HepG2 (cell line): ENCODE data around the gene AFF4. TPM values are rescaled to one million over a fixed set of nuclear protein-coding genes. Genes with fewer than 3 reads are reported as not detected.

Experiments
- ARNTL ChIP-seq: sonication (generic); formaldehyde crosslinking; IDR thresholded peaks from 2 replicates; pipeline ENCODE4 v1.4.0; 2020; ENCODE audit warnings: mild to moderate bottlenecking, missing genetic modification reagents
- CBFB ChIP-seq: sonication (generic); formaldehyde crosslinking; IDR thresholded peaks from 2 replicates; pipeline ENCODE4 v1.4.0; 2020; ENCODE audit warnings: missing genetic modification reagents
- HNRNPL ChIP-seq: fragments of 200-400 bp; formaldehyde crosslinking; IDR thresholded peaks from 2 replicates; pipeline ENCODE4 v1.6.1; 2017; ENCODE audit warnings: mild to moderate bottlenecking, low read depth, low read length
- MAF1 ChIP-seq: sonication (generic); formaldehyde crosslinking; IDR thresholded peaks from 2 replicates; pipeline ENCODE4 v1.5.0; 2020; ENCODE audit warnings: missing genetic modification reagents, borderline replicate concordance
- MAFK ChIP-seq, 2 experiments: IDR thresholded peaks in 1 of 2; conservative IDR thresholded peaks in 1 of 2; 2 replicates each; pipeline ENCODE4 v1.6.1; 2011; ENCODE audit warnings: improper control_type of control experiment in 2 of 2, low read length in 2 of 2
- MIER3 ChIP-seq: IDR thresholded peaks from 2 replicates; pipeline ENCODE4 v1.6.1; 2016; ENCODE audit warnings: missing compliant biosample characterization, borderline replicate concordance
- MTF1 ChIP-seq: sonication (generic); formaldehyde crosslinking; IDR thresholded peaks from 2 replicates; pipeline ENCODE4 v1.5.0; 2020; ENCODE audit warnings: missing genetic modification reagents
- NKX3-1 ChIP-seq: sonication (generic); formaldehyde crosslinking; IDR thresholded peaks from 2 replicates; pipeline ENCODE4 v1.5.0; 2020; ENCODE audit warnings: missing genetic modification reagents
- RERE ChIP-seq: IDR thresholded peaks from 2 replicates; pipeline ENCODE4 v1.6.1; 2016; ENCODE audit warnings: low read depth, missing genetic modification reagents, missing compliant biosample characterization
- TFDP1 ChIP-seq: IDR thresholded peaks from 2 replicates; pipeline ENCODE4 v1.6.1; 2016; ENCODE audit warnings: missing compliant biosample characterization, missing genetic modification reagents, borderline replicate concordance
- ZBTB4 ChIP-seq: sonication (generic); formaldehyde crosslinking; IDR thresholded peaks from 2 replicates; pipeline ENCODE4 v1.4.0; 2020; ENCODE audit warnings: missing genetic modification reagents, mild to moderate bottlenecking, borderline replicate concordance
- ZFP36L1 ChIP-seq: sonication (generic); formaldehyde crosslinking; IDR thresholded peaks from 2 replicates; pipeline ENCODE4 v1.8.0; 2022; ENCODE audit warnings: mild to moderate bottlenecking, missing genetic modification reagents, moderate library complexity
- ZFP37 ChIP-seq: sonication (generic); formaldehyde crosslinking; IDR thresholded peaks from 2 replicates; pipeline ENCODE4 v1.4.0; 2020; ENCODE audit warnings: missing genetic modification reagents, borderline replicate concordance
- ZNF343 ChIP-seq: sonication (generic); formaldehyde crosslinking; IDR thresholded peaks from 2 replicates; pipeline ENCODE4 v1.4.0; 2020; ENCODE audit warnings: mild to moderate bottlenecking, missing genetic modification reagents
- ZNF446 ChIP-seq: sonication (generic); formaldehyde crosslinking; IDR thresholded peaks from 2 replicates; pipeline ENCODE4 v1.5.0; 2020; ENCODE audit warnings: mild to moderate bottlenecking, missing genetic modification reagents
- ZNF704 ChIP-seq: sonication (generic); formaldehyde crosslinking; IDR thresholded peaks from 2 replicates; pipeline ENCODE4 v1.8.1; 2023; ENCODE audit warnings: mild to moderate bottlenecking, inconsistent platforms, moderate library complexity, missing genetic modification reagents, borderline replicate concordance
- ZNF766 ChIP-seq: sonication (generic); formaldehyde crosslinking; IDR thresholded peaks from 2 replicates; pipeline ENCODE4 v1.5.0; 2020; ENCODE audit warnings: missing genetic modification reagents, borderline replicate concordance
- ZNF816 ChIP-seq: sonication (generic); formaldehyde crosslinking; IDR thresholded peaks from 2 replicates; pipeline ENCODE4 v1.8.0; 2022; ENCODE audit warnings: missing genetic modification reagents, mild to moderate bottlenecking, borderline replicate concordance
- ZSCAN20 ChIP-seq: sonication (generic); formaldehyde crosslinking; IDR thresholded peaks from 2 replicates; pipeline ENCODE4 v1.4.0; 2020; ENCODE audit warnings: missing genetic modification reagents, mild to moderate bottlenecking, borderline replicate concordance
- polyA plus RNA-seq, 8 experiments: library from polyadenylated mRNA; depleted of rRNA in 3 of 8; stranded (reverse) in 7 of 8; unstranded in 1 of 8; fragments of >200 nt; fragmentation: Illumina TruSeq in 4 of 8; extraction: Trizol in 4 of 8; gene quantifications; 2 replicates each; pipeline versions ENCODE4 v1.2.1 to v1.2.3, GENCODE V29; 2011 to 2016; ENCODE audit warnings: low read depth in 4 of 8, missing spikeins in 1 of 8, mixed read lengths in 1 of 8; ENCODE audit not compliant: insufficient read depth in 1 of 8
- total RNA-seq, 5 experiments: library from RNA; depleted of rRNA; stranded (reverse); fragments of >200 nt; fragmentation: Illumina TruSeq; extraction: Trizol; gene quantifications; 2 replicates each; pipeline ENCODE4 v1.2.3, GENCODE V29; 2016; ENCODE audit warnings: low read depth in 1 of 5

AFF4 gene
- total and polyA plus RNA-seq, 2 of the 13 experiments (the other 11 are each of a cell fraction or from before 2014, with no cell fraction given) = 22.1 to 25.5 TPM

GRCh38 chr5:132831095-132831860, 132.2 kb downstream of the AFF4 start (continued):
- TF ChIP-seq ZNF766 (no peak), ZNF704 (CRISPR knock-in tag) (no peak), RERE (no peak), MAF1 (no peak), CBFB (CRISPR knock-in tag) (no peak), ZSCAN20 (CRISPR knock-in tag) (no peak), ZBTB4 (CRISPR knock-in tag) (0 out of 2 replicates have a peak, but pooled peaks have one; percentile 60), MIER3 (no peak), TFDP1 (no peak), ARNTL (CRISPR knock-in tag) (no peak), ZNF816 (no peak), HNRNPL (no peak), ZNF446 (CRISPR knock-in tag) (no peak), ZNF343 (CRISPR knock-in tag) (no peak), MAFK (conservative IDR thresholded peaks at IDR 0.05 in 1 of 2, IDR thresholded peaks at IDR 0.05 in 1 of 2; ENCODE audit: low read length in 2 of 2) (no peak), MTF1 (no peak), ZFP36L1 (CRISPR knock-in tag) (no peak), ZFP37 (CRISPR knock-in tag) (no peak), NKX3-1 (CRISPR knock-in tag) (no peak)
